SK-N-SH (cell line): ENCODE results near the gene ATP11A.

Experiments used
- CTCF ChIP-seq: fragments of 200-600 bp; sonication (generic); IDR thresholded peaks from 2 replicates; pipeline ENCODE4 v1.6.1; 2017; ENCODE audit warnings: antibody characterized with exemption, mild to moderate bottlenecking, moderate library complexity
- FOSL2 ChIP-seq: IDR thresholded peaks from 2 replicates; pipeline ENCODE4 v1.4.0; 2012; ENCODE audit warnings: low read depth, mild to moderate bottlenecking, moderate library complexity, borderline replicate concordance
- GABPA ChIP-seq: IDR thresholded peaks from 2 replicates; pipeline ENCODE4 v1.4.0; 2012; ENCODE audit warnings: low read depth, mild to moderate bottlenecking
- GATA2 ChIP-seq: sonication (generic); formaldehyde crosslinking; IDR thresholded peaks from 2 replicates; pipeline ENCODE4 v1.5.0; 2020; ENCODE audit warnings: mild to moderate bottlenecking, missing genetic modification reagents
- PBX3 ChIP-seq: IDR thresholded peaks from 2 replicates; pipeline ENCODE4; 2012
- POLR2AphosphoS5 ChIP-seq: IDR thresholded peaks from 2 replicates; pipeline ENCODE4 v1.6.1; 2012; ENCODE audit warnings: low read depth, low read length
- REST ChIP-seq: IDR thresholded peaks from 2 replicates; pipeline ENCODE4 v1.6.1; 2012; ENCODE audit warnings: mild to moderate bottlenecking, low read depth, low read length, moderate library complexity
- USF2 ChIP-seq: fragments of 150-350 bp; IDR thresholded peaks from 2 replicates; pipeline ENCODE4 v1.6.1; 2017; ENCODE audit warnings: antibody characterized with exemption, low read length, low read depth, borderline replicate concordance

- TF ChIP-seq PBX3 (no peak), USF2 (no peak), REST (no peak), CTCF (no peak), FOSL2 (no peak), POLR2AphosphoS5 (no peak), GABPA (no peak), GATA2 (CRISPR knock-in tag) (no peak)
Observed at GRCh38 chr13:112696869-112697465, 7.1 kb downstream of the ATP11A start.
